ENCODE results near the gene PEX16.
"Not testable (repeated sequence)": the region's sequence is repeated elsewhere in the genome, so short reads cannot be mapped to it uniquely, and the experiment has no call there.

PEX16 gene

DNA sequence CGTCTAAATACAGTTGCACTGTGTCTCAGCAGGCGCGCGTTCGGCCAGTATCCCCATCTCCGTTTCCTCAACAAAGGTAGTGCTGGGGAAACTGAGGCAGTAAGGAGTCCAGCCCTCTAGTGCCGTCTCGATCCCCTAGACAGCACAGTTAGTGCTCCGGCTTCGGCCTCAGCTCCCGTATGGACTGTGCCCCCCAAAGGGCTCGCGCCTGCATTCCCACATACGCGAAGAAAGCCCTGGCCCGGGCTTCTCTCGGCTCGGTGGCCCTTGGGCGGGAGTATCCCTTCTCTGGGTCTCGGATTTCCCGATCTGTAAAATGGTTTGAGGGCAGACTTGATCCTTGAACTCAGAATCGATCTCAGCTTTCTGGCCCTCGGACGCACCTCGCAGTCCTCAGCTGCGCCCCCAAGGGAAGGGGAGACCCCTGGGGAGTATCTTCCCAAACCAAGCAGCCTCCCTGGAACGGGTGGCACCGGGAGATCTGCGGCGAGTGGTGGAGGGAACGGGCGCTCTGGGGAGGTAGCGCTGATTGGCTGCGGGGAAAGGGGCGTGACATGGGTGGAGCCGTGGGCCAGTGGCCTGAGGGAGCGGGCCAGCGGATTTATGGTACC lies 759 bp upstream of the PEX16 start:
- DNase-seq = peak; percentile 66

DNA sequence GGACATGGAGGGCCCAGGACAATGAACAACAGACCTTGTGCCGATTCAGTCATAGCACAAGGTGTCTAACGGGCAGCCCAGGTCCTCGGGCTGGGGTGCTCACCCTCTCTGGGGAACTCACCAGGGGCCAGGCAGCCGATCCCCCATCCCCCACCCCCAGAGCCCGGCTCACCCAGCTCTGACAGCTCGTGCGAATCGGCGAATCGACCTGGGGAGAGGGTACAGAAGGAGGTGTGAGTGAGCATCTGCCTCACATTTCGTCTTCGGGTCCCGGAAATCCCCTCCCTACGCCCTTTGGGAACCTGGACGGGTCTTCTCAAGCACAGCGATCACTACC lies 423 bp downstream of the PEX16 start:
- DNase-seq = no peak

DNA sequence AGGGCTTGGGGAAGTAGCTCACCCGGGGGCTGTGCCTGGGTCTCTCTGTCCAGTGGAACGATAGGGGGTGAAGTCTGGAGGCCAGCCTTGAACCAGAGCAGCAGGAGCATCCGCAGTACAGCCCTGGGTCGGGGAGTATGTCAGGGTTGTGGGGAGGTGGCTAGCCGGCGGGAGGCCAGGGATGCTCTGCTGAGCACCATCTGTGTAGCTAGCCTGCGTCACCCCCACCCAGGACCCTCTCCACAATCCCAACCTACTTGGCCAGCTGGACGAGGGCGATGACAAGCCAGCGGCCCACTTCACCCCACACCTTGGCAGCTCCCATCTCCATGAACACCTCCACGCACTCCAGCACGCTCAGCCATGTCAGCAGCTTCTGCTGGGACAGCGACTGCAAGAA lies 2.2 kb downstream of the PEX16 start:
- no peak for DNase-seq

DNA sequence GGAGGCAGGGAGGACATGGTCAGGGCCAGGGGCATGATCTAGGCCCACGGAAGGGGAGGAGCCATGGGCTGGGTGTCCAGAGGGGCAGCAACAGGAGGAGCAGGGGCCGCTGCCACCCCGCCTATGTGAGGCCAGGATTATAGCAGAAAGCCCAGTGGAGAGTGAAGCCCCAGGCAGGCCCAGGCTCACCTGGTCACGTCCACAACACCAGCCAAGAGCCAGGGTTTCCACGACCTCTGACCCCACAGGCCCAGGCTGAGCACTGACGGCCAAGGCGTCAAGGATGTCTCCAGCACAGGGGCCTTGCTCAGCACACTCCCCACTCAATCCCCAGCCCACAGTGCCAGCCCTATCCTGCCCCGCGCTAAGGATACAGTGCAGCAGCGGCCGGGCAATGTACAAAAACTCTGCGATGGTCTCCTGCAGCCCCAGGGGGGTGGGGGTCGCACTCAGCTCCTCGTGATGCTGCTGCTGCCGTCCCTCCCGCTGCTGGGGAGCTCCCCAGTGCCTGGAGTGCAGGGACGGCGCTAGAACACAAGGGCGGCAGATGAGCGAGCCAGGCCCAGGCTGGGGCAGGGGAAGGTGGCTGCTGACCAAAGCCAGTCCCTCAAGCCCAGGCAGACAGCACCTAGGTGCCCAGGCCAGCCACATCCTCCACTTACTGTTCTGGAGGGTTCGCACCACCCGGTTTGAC lies 3.6 kb downstream of the PEX16 start:
- no peak for DNase-seq

DNA sequence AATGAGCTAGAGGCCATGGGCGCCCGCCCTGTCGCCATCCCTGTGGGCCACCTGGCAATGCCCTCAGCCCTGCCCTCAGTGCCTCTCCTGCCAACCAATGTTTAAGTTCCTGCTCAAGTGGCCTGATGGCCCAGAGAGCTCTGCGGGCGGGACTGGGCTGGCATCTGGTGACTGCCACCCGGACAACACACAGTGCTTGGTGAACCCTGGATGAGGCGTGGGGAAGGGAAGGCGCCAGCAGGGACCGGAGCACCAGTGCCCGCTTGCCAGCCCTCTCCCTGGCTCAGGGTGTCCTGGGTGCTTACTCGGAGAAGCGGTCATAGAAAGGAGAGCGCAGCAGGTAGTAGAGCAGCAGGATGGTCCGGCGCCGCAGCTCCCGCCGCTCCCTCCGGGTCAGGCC lies 4.2 kb downstream of the PEX16 start:
- DNase-seq = no peak

DNA sequence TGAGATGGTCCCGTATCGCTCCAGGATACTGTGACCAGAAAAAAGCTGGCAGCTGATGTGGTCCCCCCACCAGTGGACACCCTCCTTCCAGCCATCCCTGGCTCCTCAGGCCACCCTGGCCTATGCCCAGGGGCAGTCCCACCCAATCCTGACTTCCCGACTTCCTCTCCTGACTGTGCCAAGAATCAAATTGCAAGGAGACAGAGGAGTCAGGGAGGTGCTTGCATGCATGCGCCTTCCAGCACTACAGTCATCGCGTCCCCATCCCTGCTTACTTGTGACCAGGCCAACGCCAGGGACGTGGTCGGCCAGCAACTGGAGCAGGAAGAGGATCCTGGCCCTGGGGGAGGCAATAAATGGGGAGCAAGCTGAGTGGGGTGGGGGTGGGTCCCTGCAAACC lies 7.1 kb downstream of the PEX16 start:
- no peak for DNase-seq

DNA sequence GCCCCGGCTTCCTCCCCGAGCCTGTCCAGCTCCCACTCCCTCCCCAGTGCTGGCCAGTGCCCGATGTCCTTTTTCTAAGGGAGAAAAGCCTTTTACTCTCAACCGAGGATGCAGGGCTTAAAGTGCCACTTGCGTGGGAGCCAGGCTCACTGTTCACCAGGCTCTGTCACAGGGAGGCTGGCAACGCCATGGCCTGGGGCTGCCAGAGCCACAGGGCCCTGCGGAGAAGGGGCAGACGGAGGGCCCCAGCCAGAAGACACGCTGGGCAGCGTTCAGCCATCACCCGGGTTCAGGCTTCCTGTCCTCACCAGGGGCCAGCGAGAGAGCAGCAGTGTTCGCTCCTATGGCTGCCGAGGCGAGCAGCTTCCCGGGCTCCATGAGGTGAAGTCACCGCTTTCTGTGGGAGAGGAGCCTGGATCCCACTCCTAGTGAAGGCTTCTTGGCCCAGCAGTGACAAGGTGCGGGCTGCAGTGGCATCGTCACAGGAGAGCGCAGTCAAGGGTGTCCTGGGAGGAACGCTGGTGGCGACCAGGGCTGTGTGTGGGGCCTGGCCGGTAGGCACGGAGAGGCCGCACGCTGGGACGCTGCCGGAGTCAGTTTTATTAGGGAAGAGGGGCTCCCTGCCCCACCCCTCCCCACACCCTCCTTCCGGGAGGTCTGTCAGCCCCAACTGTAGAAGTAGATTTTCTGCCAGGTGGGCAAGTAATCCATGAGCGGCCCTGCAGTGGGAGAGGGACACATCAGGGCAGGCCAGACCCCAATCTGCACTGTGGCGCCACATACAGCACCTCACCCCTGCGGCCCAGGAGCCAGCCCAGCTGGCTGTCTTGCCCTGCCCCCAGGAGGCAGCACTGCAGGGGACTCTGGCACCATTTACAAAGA lies 7.8 kb downstream of the PEX16 start:
- DNase-seq = no peak

DNA sequence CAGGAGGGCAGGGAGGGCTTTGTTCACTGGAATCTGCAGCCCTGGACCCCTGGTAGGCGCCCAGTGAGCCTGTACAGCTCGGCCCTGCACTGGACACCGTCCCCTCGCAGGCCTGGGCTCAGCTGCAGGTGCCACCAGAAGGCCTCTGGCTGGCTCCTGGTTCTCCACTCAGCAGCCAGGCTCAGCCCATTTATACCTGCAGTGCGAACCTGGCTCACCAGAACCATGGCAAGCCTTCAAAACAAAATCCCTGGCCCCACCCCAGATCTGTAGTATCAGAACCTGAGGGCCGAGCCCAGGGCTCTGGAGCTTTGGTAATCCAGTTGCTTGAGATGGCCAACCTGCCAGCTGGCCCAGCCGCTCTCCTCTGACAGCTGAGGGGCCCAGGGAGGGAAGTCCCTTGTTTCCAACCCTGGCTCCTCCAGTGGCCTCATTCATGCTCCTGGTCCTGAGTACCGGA lies 9.7 kb downstream of the PEX16 start:
- no peak for DNase-seq

DNA sequence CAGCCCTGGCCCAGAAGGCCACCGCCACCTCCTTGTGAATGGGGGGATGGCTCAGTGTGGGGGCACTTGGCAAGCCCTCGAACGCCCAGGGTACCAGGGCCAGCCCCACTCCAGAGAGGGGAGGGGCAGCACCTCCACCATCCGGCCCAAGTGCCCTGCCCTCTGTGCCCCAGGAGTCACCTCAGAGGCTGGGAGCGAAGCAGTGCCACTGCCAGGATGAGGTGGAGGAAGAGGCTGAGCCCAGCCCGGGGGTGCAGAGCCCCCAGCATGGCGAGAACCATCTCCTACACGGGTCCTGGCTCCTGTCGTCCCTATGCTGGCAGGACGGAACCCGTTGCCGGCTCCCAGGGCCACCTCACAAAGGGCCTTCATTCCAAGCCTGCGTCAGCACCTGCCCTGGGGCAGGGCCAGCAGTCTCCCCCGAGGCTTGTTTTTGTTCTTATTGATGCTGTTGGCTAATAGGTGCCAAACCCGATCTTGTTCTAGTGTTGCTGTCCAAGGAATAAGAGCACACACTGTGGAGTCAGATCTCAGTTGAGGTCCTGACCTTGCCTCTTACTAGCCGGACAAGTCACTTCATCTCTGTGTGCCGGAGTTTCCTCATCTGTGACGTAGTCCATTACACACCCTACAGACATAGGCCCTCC lies 10.6 kb downstream of the PEX16 start, which contains the start of gene FREY1:
Gene FREY1 (minus strand): TSS at position 307 of the 647 bp plus-strand sequence. CDS start 26 bp downstream, at position 281.
- no peak for DNase-seq

DNA sequence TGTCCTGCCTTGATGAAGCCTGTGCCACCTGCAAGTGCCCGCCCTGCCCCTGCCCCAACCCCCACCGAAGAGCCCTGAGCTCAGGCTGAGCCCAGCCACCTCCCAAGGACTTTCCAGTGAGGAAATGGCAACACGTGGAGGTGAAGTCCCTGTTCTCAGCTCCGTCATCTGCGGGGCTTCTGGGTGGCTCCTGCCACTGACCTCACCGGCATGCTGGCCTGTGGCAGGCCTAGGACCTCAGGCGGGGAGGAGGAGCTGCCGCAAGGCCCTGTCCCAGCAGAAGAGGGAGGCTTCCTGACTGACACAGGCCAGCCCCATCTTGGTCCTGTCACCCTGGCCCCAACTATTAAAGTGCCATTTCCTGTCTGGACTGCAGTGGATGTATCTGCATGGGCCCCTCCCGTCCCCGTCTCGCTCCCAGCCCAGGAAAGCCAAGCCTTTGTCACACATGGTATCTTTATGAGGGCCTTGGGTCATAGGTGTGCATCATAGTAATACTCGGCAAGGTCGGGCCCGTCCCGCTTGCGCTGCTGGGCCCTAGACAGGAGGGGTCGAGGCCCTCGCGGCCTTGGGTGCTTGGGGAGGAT lies 11.5 kb downstream of the PEX16 start:
- no peak for DNase-seq

DNA sequence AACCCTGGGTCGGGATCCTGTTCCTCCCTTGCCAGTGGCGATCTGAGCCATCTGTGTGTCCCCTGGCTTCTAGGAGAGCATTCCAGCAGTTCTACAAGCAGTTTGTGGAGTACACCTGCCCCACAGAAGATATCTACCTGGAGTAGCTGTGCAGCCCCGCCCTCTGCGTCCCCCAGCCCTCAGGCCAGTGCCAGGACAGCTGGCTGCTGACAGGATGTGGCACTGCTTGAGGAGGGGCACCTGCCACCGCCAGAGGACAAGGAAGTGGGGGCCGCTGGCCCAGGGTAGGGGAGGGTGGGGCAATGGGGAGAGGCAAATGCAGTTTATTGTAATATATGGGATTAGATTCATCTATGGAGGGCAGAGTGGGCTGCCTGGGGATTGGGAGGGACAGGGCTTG lies 12.1 kb downstream of the PEX16 start:
- DNase-seq = not testable (repeated sequence)

DNA sequence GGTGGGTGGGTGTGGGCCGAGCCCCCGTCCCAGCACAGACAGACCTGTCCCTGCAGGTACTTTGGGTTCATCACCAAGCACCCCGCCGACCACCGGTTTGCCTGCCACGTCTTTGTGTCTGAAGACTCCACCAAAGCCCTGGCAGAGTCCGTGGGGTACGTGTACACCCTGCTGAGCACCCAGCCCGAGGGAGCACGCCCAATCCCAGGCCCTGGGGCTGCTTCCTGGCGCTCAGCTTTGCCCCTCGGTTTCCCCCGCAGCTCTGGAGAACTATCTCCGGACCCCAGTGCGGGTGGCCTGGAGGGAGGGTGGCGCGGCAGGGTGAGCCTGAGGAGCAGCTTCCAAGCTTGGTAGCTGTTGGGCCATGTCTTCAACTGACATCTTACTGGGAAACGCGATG lies 12.6 kb downstream of the PEX16 start:
- no peak for DNase-seq

DNA sequence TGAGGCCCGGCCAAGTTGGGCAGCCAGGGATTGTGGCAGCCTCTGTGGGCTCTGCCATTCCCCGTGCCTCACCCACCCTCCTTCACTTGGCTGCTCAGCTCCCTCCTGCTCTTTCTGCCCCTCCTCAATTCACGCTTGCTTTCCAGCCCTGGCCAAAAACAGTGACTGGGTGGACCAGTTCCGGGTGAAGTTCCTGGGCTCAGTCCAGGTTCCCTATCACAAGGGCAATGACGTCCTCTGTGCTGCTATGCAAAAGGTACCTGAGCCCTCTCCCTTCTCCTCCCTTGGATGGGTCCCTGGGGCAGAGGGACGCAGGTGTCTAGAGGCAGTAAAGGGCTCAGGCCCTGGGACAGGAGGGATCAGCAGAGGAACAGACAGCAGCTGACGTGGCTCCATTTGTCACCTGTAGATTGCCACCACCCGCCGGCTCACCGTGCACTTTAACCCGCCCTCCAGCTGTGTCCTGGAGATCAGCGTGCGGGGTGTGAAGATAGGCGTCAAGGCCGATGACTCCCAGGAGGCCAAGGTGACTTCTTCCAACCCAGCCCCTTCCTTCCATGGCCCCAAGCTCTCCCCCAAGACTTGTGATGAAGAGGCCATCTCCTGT lies 13.3 kb downstream of the PEX16 start:
- DNase-seq = no peak

DNA sequence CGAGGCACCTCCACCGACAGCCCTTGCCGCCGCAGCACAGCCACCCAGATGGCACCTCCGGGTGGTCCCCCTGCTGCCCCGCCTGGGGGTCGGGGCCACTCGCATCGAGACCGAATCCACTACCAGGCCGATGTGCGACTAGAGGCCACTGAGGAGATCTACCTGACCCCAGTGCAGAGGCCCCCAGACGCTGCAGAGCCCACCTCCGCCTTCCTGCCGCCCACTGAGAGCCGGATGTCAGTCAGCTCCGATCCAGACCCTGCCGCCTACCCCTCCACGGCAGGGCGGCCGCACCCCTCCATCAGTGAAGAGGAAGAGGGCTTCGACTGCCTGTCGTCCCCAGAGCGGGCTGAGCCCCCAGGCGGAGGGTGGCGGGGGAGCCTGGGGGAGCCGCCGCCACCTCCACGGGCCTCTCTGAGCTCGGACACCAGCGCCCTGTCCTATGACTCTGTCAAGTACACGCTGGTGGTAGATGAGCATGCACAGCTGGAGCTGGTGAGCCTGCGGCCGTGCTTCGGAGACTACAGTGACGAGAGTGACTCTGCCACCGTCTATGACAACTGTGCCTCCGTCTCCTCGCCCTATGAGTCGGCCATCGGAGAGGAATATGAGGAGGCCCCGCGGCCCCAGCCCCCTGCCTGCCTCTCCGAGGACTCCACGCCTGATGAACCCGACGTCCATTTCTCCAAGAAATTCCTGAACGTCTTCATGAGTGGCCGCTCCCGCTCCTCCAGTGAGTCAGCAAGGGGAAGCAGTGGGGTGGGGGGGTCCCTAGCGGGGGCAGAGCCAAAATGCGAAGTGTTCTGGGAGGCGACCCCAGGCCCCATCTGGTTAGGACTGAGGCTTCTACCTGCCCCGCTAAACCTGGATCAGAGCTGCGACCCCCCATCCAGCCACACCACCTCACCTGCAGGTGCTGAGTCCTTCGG lies 15.0 kb downstream of the PEX16 start:
- no peak for DNase-seq

DNA sequence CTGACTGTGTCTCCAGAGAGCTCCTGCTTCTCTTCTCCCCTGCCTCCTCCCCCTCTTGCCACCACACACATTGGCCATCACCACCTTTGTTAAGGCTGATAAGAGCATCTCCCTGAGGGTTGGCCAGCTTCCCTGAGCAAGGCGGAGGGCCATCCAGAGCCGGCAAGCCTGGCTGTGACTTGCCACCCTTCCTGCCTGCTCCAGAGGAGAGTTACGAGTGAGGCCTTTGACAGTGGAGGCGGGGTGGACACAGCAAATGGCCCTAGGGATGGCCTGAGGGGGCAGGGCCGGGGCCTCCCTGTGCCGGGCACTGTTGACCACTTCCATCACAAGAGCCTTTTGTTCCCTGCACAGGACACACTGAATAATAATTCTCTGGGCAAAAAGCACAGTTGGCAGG lies 16.1 kb downstream of the PEX16 start:
- DNase-seq = no peak

DNA sequence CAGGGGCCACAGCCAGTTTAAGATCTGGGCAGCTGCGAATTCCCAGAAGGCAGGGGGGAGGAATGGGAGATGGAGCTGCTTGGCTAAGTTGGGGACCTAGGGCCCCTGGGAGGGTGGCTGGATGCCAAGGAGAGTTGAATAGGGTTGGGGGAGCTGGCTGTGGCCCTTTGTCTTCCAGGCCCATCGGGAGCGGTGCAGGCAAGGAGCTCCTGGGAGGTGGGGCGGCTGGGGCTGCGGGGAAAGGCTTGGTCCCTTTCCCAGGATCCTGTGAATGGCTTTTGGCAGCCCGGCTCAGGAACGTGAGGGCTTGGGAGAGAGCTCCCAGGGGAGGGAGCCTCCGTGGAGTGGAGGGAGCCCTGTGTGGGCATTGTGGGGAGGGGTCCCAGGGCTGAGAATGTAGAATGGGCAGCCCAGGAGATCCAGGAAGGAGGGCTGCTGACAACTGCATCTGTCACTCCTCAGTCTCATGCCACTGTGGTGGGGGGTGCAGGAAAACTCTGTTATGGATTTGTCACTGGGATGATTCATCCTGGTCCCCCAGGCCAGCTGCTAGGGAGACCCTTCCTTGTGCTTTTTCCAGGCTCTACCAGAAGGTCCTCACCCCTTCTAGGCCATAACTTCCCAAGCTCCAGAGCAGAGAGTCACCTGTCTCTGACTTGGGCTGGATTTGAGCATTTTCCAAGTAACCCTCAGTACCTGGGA lies 16.6 kb downstream of the PEX16 start:
- DNase-seq = no peak

DNA sequence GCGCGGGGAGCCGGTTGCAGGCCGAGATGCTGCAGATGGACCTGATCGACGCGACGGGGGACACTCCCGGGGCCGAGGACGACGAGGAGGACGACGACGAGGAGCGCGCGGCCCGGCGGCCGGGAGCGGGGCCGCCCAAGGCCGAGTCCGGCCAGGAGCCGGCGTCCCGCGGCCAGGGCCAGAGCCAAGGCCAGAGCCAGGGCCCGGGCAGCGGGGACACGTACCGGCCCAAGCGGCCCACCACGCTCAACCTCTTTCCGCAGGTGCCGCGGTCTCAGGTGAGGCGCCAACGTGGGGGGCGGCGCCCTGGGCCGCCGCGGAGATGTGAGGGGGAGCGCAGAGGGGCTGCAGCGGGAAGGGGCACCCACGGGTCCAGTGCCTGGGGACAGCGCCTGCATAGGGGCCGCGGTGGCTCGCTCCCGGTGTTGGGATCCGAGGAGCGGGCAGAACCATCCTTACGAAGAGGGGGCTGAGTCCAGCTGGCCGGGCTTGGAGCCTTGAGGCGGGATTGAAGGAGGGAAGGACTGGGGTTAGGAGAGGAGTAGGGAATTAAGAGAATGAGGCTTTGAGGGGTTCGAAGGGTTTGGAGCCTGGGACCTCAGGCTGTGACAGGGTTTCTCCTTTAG lies 17.4 kb downstream of the PEX16 start:
- not testable (repeated sequence) for DNase-seq

DNA sequence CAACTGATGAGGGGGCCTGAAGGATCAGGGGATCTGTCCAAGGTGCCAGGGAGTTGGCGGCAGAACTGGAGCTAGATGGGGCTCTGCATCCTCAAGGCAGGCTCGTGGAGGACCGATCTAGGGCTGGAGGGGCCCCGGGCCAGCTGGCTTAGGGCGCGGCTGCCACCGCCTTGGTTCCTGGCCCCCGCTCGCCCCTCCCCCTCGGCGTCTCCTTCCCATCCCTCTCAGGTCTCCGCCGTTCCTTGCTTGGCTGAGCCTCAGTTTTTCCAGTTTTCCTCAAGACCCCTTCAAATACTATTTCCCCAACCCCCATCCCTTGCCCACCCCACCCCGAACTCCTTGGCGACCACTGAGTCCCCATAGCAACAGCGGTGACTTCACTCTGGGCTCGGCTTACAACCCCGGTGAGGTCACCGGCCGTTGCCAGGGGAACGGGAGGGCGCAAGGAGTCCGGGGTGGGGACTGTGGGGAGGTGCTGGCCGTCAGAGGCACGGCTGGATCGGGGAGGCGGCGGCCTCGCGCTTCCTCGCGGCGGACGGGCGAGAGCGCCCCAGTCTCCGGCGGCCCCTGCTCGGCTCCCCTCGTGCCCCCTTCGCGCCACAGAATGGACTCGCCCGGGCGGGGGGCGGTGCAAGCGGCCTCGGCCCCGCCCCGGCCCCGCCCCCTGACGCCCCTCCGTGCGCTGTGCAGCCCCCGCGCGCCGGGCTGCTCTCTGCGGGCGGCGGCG lies 18.1 kb downstream of the PEX16 start:
- peak; percentile 82 for DNase-seq

DNA sequence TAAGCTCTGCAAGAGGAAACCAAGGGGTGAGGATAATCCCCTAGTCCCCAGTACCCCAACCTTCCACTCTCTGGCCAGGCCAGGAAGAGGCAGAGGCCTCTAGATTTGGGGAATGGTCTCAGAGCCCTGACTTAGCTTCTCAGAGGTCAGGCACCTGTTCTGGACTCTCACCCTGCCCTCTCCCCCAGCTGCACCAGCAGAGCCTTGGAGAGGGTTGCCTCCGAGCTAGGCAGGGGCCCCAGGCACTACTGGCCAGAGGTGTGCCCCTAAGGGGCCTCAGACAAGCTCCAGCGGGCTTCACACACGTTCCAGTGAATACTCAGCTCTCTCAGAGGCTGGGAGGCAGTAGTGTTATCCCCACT lies 18.6 kb downstream of the PEX16 start:
- DNase-seq = no peak

DNA sequence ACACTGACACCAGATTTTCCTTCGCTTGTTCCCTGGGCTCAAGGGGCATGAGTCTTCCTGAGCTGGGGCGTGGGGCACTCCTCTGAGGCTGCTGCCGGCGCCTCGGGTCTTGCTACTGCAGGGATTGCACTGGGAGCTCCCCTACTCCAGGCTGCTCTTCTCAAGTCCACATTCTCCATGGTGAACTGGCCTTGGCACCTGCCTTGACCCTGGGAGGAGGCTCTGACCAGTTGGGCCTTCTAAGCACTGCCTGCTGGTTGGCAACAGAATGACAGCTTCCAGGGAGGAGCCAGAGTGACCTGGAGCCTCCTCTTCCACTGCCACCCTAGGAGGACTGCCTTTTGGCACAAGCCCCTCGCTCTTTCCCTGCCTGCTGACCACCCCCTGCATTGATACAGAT lies 20.1 kb downstream of the PEX16 start:
- DNase-seq = no peak

All from fibroblast of upper back skin (primary cell).